ENCODE data around the gene CD6.

The CD6 gene

DNA sequence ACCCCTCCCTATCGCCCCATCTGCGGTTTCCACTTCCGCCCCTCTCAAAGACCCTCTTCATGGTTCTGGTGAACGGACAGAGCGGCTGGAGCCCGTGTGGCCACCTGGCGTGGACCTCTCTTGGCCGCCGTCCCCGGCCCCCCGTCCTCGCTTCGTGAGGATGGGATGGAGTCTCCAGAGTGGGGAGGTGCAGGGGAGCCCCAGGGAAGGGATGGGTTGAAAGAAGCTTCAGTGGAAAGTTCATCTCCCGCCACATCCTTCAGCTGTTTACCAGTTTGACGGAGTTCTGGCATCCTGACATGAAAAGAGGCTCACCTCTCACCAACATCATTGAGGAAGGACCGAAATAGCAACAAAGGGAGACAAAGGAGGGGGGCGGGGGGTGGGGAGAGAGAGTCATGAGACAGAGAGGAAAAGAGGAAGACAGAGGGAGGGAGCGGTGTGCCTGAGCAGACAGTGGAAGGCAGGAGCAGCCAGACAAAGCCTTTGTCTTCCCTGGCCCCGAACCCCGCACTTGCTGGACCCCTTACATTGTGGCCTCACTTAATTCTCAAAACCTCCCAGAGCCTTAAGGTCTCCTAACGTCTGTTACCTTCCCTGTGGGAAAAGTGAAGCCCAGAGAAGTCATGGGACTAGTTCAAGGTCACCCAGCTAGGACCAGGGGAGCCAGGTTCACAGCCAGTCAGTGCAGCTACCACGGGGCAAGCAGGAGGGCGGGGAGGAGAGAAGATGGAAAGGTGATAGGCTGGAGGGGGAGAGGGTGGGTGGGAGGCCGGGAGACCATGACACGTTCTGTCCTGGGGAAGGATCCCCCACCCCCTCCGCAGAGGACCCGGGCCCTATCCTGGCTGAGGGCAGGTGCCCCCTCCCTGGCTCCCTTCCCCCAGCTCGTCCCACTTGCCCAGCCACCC lies 54.9 kb downstream of the CD6 start:
- DNase-seq (ENCODE audit: low spot score), result no peak

DNA sequence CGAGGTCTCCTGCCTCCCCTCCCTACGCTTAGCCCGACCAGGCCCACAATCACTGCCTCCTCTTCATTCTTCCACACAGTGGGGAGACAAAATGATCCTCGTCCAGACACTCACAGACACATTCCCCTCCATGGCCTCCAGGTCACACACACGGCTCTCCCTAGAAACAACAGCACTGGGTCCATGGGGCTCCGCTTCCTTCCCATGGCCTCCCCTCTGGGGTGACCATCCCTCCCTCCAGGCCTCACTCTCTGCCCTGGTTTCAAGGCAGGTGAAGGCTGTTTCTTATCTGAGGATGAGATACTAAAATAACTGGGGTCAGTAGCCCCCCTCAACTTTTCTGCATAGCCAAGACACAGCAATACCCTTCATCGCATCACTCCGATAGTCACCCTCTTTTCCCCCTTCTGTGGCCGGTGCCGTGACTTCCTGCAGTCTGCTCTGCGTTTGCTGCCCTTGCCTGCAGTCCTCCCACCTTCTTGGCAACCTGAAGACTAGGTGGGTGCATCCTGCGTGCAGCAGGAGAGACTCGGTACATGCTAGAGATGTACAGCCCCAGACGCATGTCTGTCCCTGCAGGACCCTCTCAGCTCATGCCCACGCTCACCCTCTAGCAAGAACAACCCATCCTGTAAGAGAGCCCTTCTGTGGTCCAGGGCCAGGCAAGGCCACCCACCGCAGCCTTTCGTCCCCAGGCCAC lies 55.8 kb downstream of the CD6 start:
- no peak for DNase-seq (ENCODE audit: low spot score)

DNA sequence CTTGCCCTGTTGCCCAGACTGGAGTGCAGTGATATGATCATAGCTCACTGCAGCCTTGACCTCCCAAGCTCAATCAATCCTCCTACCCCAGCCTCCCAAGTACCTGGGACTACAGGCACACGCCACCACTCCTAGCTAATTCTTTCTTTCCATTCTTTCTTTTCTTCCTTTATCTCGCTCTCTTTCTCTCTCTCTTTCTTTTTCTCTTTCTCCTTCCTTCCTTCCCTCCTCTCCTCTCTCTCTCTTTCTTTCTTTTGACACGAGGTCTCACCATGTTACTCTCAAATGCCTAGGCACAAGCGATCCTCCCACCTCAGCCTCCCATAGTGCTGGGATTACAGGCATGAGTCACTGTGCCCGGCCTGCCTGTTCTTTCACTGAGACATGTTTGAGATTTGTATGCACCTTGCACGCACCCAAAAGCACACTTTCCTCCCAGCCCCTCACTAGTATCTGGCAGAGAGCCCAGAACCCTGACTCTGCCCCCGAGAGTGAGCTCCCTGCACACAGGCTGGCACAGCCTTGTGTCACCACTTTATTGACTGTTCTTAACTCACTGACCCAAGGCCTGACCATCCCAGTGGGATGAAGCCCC lies 56.8 kb downstream of the CD6 start:
- DNase-seq (ENCODE audit: low spot score), result no peak

DNA sequence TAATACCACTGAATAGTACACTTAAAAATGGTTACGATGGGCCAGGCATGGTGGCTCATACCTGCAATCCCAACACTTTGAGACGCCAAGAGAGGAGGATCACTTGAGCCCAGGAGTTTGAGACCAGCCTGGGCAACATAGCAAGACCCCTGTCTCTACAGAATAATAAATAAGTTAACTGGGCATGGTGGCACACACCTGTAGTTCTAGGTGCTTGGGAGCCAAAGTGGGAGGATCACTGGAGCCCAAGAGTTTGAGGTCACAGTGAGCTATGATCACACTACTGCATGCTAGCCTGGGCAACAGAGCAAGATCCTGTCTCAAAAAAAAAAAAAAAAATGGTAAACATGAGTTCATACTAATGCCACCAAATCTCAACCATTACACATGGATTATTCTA lies 61.3 kb downstream of the CD6 start:
- DNase-seq (ENCODE audit: low spot score), result no peak

DNA sequence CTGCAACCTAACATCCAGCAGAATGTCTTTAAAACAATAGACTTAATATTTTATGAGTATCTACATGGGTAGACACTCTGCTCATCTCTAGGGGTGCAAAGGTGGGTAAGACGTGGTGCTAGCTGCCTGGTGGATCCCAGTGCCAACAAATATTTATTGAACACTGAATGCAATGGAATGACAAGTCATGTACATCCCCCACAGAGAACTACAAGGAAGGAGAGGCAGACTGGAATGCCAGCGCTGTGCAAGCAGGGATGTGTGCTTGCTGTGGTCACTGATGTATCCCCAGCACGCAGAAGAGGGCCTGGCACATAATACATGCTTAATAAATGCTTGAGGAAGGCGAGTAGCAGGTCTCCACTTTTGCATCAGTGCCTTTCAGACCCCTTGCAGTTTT lies 61.9 kb downstream of the CD6 start:
- DNase-seq (ENCODE audit: low spot score), result no peak

DNA sequence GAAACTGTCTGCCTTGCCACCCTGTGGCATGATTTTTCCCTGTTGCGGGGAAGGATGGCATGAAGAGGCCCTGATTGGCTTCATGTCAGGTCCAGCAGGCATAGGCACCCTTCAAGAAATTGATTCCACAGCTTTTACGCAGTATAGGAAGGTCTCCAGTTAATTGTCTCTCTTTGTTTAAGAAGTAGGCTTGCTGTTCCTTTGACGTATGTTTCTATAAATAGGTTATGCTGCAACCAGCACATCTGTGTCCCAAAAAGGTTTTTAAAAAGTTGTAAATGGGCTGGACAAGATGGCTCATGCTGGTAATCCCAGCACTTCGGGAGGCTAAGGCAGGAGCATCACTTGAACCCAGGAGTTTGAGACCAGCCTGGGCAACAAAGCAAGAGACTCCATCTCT lies 62.6 kb downstream of the CD6 start:
- DNase-seq (ENCODE audit: low spot score), result no peak

DNA sequence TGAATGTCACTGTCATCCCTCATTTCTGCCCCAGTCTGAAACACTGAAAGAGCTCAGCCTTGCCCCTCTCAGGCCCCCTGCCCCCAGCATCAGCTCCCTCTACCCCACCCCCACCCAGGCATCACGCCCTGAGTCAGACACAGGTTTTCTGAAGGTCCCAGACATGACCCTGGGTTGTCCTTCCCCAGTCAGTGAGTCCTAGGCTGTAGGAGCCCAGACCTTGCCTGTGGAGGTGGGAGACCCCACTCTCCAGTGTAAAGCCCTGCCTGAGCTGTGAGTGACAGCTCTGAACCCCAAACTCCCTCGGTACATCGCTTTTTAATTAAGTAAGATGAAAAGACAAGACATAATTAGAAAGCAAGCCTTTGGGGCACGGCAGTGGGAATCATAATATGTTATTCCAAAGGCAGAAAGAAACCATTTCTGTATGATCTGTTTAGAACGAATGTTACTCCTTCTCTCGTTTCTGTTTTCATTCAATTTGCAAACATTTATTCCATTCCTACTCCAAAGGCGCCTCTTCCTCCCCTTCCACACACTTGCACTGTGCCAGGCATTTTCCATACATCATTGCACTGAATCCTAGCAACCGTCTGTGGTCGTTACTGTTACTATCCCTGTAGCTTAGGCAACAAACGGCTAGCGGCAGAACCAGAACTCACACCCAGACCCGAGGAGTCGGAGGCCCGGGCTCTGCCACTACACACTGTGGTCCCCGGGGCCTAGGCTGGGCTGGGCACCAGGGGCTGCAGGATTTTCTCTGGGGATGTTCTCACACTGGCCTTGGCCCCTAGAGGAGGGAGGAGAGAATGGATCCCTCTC lies 63.4 kb downstream of the CD6 start:
- DNase-seq (ENCODE audit: low spot score), result no peak

DNA sequence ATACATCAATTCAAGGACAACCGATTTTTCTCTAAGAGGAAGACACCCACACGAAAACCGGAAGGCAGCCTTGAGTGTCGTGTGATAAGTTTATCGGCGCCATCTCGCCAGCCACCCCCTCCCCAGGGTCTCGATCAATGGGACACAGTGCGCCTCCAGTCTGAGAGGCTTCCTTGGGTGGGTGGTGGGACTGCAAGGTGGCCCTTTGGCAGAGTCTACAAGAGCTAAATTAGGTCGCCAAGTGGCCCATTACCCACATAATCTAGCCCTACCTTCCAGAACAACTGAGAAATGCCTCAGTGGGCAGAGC lies 64.0 kb downstream of the CD6 start:
- DNase-seq (ENCODE audit: low spot score), result no peak

DNA sequence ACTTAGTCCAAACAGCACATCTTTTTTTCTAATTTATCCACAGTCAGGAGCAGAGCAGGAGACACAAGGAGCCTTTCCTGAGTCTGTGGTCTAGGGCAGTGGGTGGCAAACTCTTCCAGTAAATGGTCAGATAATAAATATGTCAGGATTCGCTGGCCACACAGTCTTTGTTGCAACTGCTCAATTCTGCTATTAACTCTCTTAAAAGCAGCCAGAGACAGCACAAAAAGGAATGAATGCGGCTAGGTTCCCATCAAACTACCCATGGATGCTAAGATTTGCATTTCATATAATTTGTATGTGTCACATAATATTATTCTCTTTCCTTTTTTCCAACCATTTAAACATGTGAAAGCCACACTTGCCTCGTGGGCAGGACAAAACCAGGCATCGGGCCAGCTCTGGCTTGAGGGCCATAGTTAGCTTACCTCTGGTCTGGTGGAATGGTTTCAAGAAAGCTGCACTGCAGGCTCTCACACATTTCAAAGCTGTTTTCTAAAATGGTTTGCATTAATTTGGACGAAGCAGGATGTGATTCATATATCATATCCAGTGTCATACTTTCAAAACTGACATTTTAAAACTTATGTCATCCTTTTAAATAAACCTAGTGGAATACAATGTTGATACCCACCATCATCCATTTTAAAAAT lies 66.1 kb downstream of the CD6 start:
- DNase-seq (ENCODE audit: low spot score), result no peak

DNA sequence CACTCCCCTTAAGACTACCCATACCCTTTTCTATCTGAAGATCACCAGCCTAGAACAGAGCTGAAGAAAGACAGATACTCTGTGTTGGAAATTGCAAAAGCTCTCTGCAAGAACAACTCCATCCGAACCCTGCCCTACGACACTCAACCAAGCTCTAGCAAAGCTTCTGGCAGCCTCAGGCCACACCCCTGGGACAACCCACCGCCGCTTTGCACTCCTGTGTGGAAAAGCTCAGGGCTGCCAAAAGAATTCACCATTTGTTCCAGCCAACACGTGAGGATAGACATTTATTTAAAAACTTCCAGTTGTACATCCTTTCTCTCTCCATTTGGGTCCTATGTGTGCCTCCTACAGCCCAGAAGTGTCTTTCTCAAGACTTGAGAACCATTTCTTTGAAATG lies 68.4 kb downstream of the CD6 start:
- no peak for DNase-seq (ENCODE audit: low spot score)

DNA sequence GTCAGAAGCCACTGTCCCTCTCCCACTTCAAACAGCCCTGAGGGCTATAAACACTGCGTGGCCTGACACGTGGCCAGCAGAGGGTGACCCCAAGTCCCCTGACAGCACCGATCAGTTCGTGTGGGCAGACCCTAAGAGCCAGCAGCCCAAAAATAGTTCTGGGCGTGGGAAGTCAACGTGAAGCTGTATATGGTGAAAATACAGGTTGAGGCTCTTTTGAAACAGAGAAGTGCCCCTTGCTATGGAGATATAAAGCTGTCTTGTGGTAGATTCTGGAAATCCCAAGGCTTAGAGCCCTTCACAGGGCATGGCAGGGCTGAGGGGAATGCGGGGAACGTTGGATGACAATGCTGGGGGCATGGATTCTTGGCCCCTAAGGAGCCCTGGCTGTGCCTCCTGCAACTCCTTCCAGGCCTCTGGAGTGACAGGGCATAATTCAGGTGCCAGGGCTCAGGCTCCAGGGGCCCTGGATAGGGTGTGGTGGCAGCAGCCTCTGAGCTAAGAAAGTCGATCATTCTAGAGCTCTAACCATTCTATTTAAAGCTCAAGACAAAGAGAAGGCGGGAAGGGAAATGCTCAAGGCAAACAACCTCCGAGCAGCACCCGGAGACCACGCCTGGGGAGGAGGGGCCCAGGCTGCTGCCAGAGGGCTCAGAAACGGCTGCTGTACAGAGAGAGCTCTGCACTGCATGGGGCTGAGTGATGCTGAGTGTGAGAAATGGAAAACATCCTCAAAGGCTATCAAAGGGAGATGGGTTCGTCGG lies 70.5 kb downstream of the CD6 start:
- DNase-seq (ENCODE audit: low spot score), result no peak

DNA sequence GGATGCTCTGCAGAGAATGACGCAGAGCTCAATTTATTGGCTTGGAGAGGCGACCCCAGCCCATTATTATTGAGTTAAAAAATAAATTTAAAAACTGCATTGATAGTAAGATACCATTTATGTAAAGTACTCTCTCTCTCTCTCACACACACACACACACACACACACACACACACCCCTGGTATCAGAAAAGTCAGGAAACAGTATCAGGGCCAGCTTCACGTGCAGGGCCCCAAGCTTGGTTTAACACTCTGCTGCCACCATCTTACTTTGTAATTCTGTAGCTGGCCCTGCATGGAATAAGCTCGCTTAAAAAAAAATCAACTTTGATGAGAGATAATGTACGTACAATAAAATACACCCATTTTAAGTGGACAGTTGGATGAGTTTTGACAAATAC lies 71.1 kb downstream of the CD6 start:
- DNase-seq (ENCODE audit: low spot score), result no peak

DNA sequence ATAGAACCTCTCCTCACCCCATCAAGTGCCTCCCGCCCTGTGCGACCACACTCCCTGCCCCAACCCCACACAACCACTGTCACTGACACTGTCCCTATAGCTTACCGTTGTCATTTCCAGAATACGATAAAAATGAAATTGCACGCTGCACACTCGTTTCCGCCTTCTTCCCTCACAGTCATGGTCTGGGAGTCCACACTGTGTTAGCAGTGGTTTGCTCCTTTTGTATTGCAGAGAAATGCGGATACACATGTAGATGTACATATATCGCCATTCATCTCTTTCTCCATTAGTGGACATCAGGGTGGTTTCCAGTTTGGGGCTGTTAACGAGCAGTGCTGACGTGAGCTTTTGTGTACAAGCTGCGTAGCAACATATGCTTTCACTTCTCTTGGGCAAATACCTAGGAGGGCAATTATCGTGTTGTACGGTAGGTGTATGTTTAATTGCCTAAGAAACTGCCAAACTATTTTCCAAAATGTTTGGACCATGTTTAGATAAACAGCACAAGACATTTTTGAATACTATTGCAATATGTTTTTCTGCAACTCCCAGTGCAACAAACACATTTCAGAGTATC lies 71.6 kb downstream of the CD6 start:
- DNase-seq (ENCODE audit: low spot score), result no peak

DNA sequence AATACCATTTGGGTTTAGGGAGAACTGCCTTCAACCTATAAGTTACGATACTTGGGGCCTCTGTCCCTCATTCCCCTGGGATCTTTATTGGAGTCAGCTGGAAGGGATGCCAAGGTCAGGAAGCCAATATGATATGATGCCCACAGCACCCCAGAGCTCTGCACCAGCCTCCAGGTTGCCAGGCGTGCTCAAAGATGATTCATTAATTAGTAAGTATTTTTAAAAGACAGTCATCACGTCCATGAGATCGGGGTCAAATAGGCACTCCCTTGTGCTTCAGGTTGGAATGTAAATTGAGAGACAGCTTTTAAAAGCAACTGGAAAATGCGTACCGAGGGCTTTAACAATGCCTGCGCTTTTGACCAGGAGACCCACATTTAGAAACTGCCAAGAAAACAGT lies 73.8 kb downstream of the CD6 start:
- DNase-seq (ENCODE audit: low spot score), result no peak

DNA sequence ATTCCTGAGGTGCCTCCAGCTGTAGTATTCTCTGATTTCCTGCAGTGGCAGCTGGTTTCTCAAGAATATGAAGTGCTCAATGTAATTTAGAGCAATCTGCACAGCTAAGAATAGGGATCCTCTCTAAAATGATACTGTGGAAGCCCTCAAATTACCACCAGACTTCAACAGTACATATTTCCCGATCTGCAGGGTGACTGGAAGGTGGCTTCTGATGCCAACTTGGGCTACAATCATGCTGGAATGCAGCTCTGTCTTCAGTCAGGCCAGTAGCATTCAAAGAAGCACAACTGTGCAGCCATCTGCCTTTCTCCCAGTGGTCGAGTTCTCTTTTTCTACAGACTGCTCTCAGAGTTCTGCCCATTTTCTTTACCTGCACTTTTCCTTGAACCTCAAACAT lies 75.4 kb downstream of the CD6 start:
- no peak for DNase-seq (ENCODE audit: low spot score)

DNA sequence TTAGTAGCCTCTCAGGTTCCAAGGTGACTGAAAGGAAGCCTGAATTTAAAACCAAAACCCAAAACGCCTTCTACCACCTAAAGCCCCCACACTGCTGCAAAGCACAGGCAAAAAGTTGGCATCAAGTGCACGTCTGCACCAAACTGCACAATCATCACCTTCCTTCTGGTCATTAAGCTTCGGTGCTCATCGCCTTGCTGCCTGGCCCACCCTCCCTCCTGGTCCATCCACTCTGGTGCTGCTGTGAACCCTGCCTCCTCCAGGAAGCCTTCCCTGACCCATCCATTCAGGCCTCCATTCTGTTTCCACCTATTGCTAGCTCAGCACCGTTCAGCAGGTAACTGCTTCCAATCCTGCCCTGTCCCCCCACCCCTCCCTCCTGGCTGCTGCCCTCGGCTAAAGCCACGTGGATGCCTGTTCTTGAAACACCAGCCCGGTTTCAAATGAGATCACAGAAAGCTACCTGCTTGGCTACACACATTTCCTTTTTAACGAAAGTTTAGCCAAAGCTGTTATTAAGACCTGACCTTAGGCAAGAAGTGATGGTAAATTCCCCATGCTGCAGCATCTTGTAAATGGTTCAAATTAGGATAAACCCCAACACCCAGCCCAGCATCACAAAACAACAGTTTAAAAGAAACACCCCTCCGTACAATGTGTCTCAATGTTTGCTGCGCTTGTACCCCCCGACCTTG lies 77.0 kb downstream of the CD6 start:
- DNase-seq (ENCODE audit: low spot score), result no peak

DNA sequence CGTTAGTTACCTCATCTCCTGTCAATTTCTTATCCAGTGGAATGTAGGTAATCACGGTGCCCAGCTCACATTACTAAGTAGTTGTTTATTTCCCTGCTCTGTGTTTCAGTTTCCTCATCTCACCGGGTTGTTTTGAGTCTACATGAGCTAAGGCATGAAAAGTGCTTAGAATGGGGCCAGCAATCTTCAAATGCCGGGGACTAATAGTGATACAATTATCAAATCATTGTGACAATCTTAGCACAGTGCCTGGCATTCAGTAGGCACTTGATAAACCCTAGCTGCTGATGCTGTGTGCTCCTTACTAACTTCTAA lies 77.5 kb downstream of the CD6 start:
- no peak for DNase-seq (ENCODE audit: low spot score)

DNA sequence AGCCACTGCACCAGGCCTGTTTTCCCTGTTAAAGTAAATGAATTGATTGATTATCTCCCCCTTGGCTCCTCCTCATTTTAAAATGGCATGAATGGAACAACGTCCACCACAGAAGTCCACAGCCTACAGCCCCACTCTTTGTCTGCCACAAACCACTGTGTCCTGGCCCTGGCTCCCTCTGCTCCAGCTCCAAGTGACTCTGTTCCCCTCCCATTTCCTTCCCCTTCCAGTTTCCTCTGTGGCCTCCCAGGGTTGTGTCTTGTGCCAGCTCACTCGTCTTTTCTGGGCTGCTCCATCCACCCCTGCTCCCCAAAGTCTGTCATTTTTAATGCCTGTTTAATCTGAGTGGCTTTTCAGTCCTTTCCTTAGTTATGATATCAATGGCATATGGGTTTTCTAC lies 78.4 kb downstream of the CD6 start:
- DNase-seq (ENCODE audit: low spot score), result no peak

DNA sequence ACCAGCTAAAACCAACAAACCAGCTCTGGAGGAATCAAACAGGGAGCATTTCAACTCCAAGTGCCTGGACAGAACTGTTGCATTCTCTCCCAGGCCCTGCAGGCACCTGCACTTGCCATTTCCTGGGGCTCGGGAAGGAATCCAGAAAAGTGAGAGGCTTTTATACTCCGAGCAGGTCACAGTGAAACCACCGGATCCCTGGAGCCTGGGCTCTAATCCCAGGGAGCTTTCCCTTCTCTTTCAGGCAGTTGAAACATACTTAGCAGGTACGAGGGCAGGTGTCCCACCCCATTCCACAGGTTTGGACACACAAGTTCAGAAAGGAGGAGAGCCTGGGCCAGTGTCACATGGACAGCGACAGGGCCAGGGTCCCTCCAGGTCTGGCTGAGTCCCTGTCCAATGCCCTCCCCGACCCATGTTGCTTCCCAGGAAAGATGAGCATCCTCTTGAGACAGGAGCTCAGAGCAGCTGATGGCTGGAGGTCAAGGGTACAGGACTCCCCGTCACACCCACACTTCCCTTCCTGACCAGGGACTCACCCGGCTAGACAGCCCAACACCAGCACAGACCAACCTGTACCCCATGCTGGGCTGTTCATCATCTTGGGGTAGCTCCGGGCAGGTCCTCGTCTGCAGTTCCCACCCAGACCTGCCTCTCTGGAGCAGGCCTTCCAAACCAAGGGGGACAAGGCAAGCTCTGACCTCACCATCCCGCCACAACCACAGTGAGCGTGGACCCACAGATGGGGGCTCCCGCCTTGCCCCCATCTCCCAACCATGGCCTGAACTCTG lies 80.9 kb downstream of the CD6 start:
- DNase-seq (ENCODE audit: low spot score), result no peak

DNA sequence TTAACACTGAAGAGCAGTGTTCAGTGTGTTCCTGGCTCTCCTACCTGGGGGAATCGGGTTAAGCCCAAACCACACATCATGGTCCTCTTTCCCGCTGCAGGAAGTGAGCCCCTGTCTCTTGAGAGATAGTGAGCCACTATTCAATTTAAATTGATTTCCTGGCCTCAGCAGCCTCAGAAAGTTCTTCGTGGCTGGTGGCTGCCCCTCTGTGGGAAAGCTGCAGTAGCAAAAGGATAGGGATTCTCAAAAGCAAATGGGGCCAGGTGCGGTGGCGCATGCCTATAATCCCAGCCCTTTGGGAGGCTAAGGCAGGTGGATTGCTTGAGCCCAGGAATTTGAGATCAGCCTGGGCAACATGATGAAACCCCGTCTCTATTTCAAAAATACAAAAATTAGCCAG lies 81.7 kb downstream of the CD6 start:
- no peak for DNase-seq (ENCODE audit: low spot score)

Measured in D341Med (cell line).